Testis (tissue), 2 donors: ENCODE measurements around the gene POLD4.

Source experiments
- POLR2A ChIP-seq: fragments of 450-650 bp; IDR thresholded peaks from one replicate; pipeline ENCODE4 v1.6.1; 2017; ENCODE audit warnings: antibody characterized with exemption, mild to moderate bottlenecking, moderate library complexity
- TF ChIP-seq, protein P1 (sequence below), 3 experiments: fragments of 450-650 bp in 2 of 3; fragments of 200-600 bp in 1 of 3; sonication (generic) in 1 of 3; IDR thresholded peaks; one replicate each; pipeline ENCODE4 v1.5.1; 2016 to 2019; ENCODE audit warnings: antibody characterized with exemption in 3 of 3, mild to moderate bottlenecking in 2 of 3, moderate library complexity in 1 of 3

- TF ChIP-seq POLR2A: no peak
- TF ChIP-seq, protein P1, sequence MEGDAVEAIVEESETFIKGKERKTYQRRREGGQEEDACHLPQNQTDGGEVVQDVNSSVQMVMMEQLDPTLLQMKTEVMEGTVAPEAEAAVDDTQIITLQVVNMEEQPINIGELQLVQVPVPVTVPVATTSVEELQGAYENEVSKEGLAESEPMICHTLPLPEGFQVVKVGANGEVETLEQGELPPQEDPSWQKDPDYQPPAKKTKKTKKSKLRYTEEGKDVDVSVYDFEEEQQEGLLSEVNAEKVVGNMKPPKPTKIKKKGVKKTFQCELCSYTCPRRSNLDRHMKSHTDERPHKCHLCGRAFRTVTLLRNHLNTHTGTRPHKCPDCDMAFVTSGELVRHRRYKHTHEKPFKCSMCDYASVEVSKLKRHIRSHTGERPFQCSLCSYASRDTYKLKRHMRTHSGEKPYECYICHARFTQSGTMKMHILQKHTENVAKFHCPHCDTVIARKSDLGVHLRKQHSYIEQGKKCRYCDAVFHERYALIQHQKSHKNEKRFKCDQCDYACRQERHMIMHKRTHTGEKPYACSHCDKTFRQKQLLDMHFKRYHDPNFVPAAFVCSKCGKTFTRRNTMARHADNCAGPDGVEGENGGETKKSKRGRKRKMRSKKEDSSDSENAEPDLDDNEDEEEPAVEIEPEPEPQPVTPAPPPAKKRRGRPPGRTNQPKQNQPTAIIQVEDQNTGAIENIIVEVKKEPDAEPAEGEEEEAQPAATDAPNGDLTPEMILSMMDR (IDR thresholded peaks at IDR 0.05): no peak
Observed at GRCh38 chr11:67387518-67387917, 34.2 kb upstream of the POLD4 start.
